GM12878 (cell line): ENCODE data around the gene STXBP3. TPM values are rescaled to one million over a fixed set of nuclear protein-coding genes. Genes with fewer than 3 reads are reported as not detected.

Source experiments
- ASH2L ChIP-seq: fragments of 300-600, 200-600 bp; sonication (generic); IDR thresholded peaks from 2 replicates; pipeline ENCODE4 v1.6.1; 2017; ENCODE audit warnings: low read depth, mild to moderate bottlenecking, borderline replicate concordance
- ATF2 ChIP-seq: IDR thresholded peaks from 2 replicates; pipeline ENCODE4 v1.6.1; 2012; ENCODE audit warnings: low read length, inconsistent platforms
- ATF3 ChIP-seq: IDR thresholded peaks from 2 replicates; pipeline ENCODE4 v1.6.1; 2011; ENCODE audit warnings: low read depth, mild to moderate bottlenecking, low read length, moderate library complexity, borderline replicate concordance; ENCODE audit errors: extremely low read depth
- HSF1 ChIP-seq: fragments of 150-350 bp; IDR thresholded peaks from 2 replicates; pipeline ENCODE4 v1.6.1; 2014; ENCODE audit warnings: mild to moderate bottlenecking, low read depth, low read length
- NR2C2 ChIP-seq: IDR thresholded peaks from 2 replicates; pipeline ENCODE4 v1.6.1; 2011; ENCODE audit warnings: borderline replicate concordance, low read depth; ENCODE audit not compliant: control insufficient read depth, insufficient read length
- polyA plus RNA-seq, 11 experiments: library from polyadenylated mRNA; depleted of rRNA in 4 of 11; unstranded in 6 of 11; stranded (reverse) in 5 of 11; fragments of >200 nt; fragmentation: Nextera tagmentation in 4 of 11; fragmentation: Illumina TruSeq in 1 of 11; extraction: Ambion mirVana in 4 of 11; extraction: Trizol in 1 of 11; gene quantifications; 1 replicate in 1 of 11; 2 replicates in 10 of 11; pipeline versions ENCODE4 v1.2.1 to v1.2.3, GENCODE V29; 2011 to 2016; ENCODE audit warnings: inconsistent platforms in 2 of 11, missing spikeins in 2 of 11, low read depth in 1 of 11
- total RNA-seq, 4 experiments: library from RNA; depleted of rRNA in 3 of 4; stranded (reverse); fragments of >200 nt in 3 of 4; fragmentation: Illumina TruSeq in 1 of 4; extraction: Trizol in 1 of 4; gene quantifications; 2 replicates each; pipeline versions ENCODE4 v1.2.1 to v1.2.3, GENCODE V29; 2013 to 2021

STXBP3 gene
- total and polyA plus RNA-seq, 10 of the 15 experiments (the other 5 are each of a cell fraction or from before 2014, with no cell fraction given): 19.6 to 35.1 (median 27.3) TPM

GRCh38 chr1:108858230-108858950, 111.9 kb downstream of the STXBP3 start (continued):
- TF ChIP-seq ATF2: no peak
- no peak for TF ChIP-seq ATF3
- TF ChIP-seq ASH2L: no peak
- TF ChIP-seq HSF1: no peak
- TF ChIP-seq NR2C2: no peak
- TF ChIP-seq, all 136 proteins: peak for 0

Other genes with a start within 250 kb of the STXBP3 start
- 14.3 and 16.7 TPM in 2 replicates for gene EEIG2, start 186.6 kb upstream of the STXBP3 start, total RNA-seq (2014; rRNA removed)
- gene EEIG2, start 186.6 kb upstream of the STXBP3 start, total RNA-seq (2014; rRNA removed; fragmentation: Illumina TruSeq; extraction: Trizol): 16.2 and 17.4 TPM in 2 replicates
- 16.2 and 17.2 TPM in 2 replicates for gene EEIG2, start 186.6 kb upstream of the STXBP3 start, total RNA-seq (2021)
- gene EEIG2, start 186.6 kb upstream of the STXBP3 start, polyA plus RNA-seq (2011; rRNA removed): 8.1 and 12.1 TPM in 2 replicates
- 12.3 and 19.1 TPM in 2 replicates for gene EEIG2, start 186.6 kb upstream of the STXBP3 start, polyA plus RNA-seq (2014; fragmentation: Illumina TruSeq; extraction: Trizol)
- gene EEIG2, start 186.6 kb upstream of the STXBP3 start, polyA plus RNA-seq (2014; fragmentation: Nextera tagmentation; extraction: Ambion mirVana): 1 to 10 TPM; 3.5 to 4.9 TPM
- gene EEIG2, start 186.6 kb upstream of the STXBP3 start, polyA plus RNA-seq (2014; rRNA removed): 8.0 and 11.5 TPM in 2 replicates
- gene EEIG2, start 186.6 kb upstream of the STXBP3 start, polyA plus RNA-seq (2016; fragmentation: Nextera tagmentation; extraction: Ambion mirVana): 1 to 10 TPM; 1.4 to 1.5 TPM
- gene HENMT1, start 85.6 kb upstream of the STXBP3 start, total RNA-seq (2014; rRNA removed): 8.1 and 9.0 TPM in 2 replicates
- gene HENMT1, start 85.6 kb upstream of the STXBP3 start, total RNA-seq (2014; rRNA removed; fragmentation: Illumina TruSeq; extraction: Trizol): 10.1 and 10.5 TPM in 2 replicates
- 6.0 and 8.3 TPM in 2 replicates for gene HENMT1, start 85.6 kb upstream of the STXBP3 start, total RNA-seq (2021)
- 4.4 and 7.3 TPM in 2 replicates for gene HENMT1, start 85.6 kb upstream of the STXBP3 start, polyA plus RNA-seq (2011; rRNA removed)
- 10.7 and 13.6 TPM in 2 replicates for gene HENMT1, start 85.6 kb upstream of the STXBP3 start, polyA plus RNA-seq (2014; fragmentation: Illumina TruSeq; extraction: Trizol)
- 10 to 100 TPM; 13.6 to 15.2 TPM for gene HENMT1, start 85.6 kb upstream of the STXBP3 start, polyA plus RNA-seq (2014; fragmentation: Nextera tagmentation; extraction: Ambion mirVana)
- gene HENMT1, start 85.6 kb upstream of the STXBP3 start, polyA plus RNA-seq (2014; rRNA removed): 7.1 and 8.7 TPM in 2 replicates
- 10 to 100 TPM; 13.0 to 15.6 TPM for gene HENMT1, start 85.6 kb upstream of the STXBP3 start, polyA plus RNA-seq (2016; fragmentation: Nextera tagmentation; extraction: Ambion mirVana)
- 35.6 and 37.8 TPM in 2 replicates for gene PRPF38B, start 54.4 kb upstream of the STXBP3 start, total RNA-seq (2014; rRNA removed)
- gene PRPF38B, start 54.4 kb upstream of the STXBP3 start, total RNA-seq (2014; rRNA removed; fragmentation: Illumina TruSeq; extraction: Trizol): 47.5 and 49.2 TPM in 2 replicates
- 37.2 and 40.7 TPM in 2 replicates for gene PRPF38B, start 54.4 kb upstream of the STXBP3 start, total RNA-seq (2021)
- 72.1 and 107 TPM in 2 replicates for gene PRPF38B, start 54.4 kb upstream of the STXBP3 start, polyA plus RNA-seq (2011; rRNA removed)
- 79.2 and 107 TPM in 2 replicates for gene PRPF38B, start 54.4 kb upstream of the STXBP3 start, polyA plus RNA-seq (2014; fragmentation: Illumina TruSeq; extraction: Trizol)
- 10 to 100 TPM; 32.9 to 37.9 TPM for gene PRPF38B, start 54.4 kb upstream of the STXBP3 start, polyA plus RNA-seq (2014; fragmentation: Nextera tagmentation; extraction: Ambion mirVana)
- gene PRPF38B, start 54.4 kb upstream of the STXBP3 start, polyA plus RNA-seq (2014; rRNA removed): 65.8 and 69.0 TPM in 2 replicates
- 10 to 100 TPM; 48.1 to 53.8 TPM for gene PRPF38B, start 54.4 kb upstream of the STXBP3 start, polyA plus RNA-seq (2016; fragmentation: Nextera tagmentation; extraction: Ambion mirVana)
- gene FNDC7, start 33.8 kb upstream of the STXBP3 start, total RNA-seq (2014; rRNA removed): not detected in 2 replicates
- gene FNDC7, start 33.8 kb upstream of the STXBP3 start, total RNA-seq (2014; rRNA removed; fragmentation: Illumina TruSeq; extraction: Trizol): not detected in 2 replicates
- not detected in 2 replicates for gene FNDC7, start 33.8 kb upstream of the STXBP3 start, total RNA-seq (2021)
- gene FNDC7, start 33.8 kb upstream of the STXBP3 start, polyA plus RNA-seq (2011; rRNA removed): not detected in 2 replicates
- 0.08 TPM in 1 of 2 replicates, not detected in the other for gene FNDC7, start 33.8 kb upstream of the STXBP3 start, polyA plus RNA-seq (2014; fragmentation: Illumina TruSeq; extraction: Trizol)
- not detected for gene FNDC7, start 33.8 kb upstream of the STXBP3 start, polyA plus RNA-seq (2014; fragmentation: Nextera tagmentation; extraction: Ambion mirVana)
- not detected in 2 replicates for gene FNDC7, start 33.8 kb upstream of the STXBP3 start, polyA plus RNA-seq (2014; rRNA removed)
- gene FNDC7, start 33.8 kb upstream of the STXBP3 start, polyA plus RNA-seq (2016; fragmentation: Nextera tagmentation; extraction: Ambion mirVana): not detected
- gene AKNAD1, start 110.4 kb downstream of the STXBP3 start, total RNA-seq (2014; rRNA removed): 0.33 TPM in 1 of 2 replicates, not detected in the other
- gene AKNAD1, start 110.4 kb downstream of the STXBP3 start, total RNA-seq (2014; rRNA removed; fragmentation: Illumina TruSeq; extraction: Trizol): not detected in 2 replicates
- gene AKNAD1, start 110.4 kb downstream of the STXBP3 start, total RNA-seq (2021): not detected in 2 replicates
- gene AKNAD1, start 110.4 kb downstream of the STXBP3 start, polyA plus RNA-seq (2011; rRNA removed): not detected in 2 replicates
- gene AKNAD1, start 110.4 kb downstream of the STXBP3 start, polyA plus RNA-seq (2014; fragmentation: Illumina TruSeq; extraction: Trizol): 0.10 and 1.4 TPM in 2 replicates
- gene AKNAD1, start 110.4 kb downstream of the STXBP3 start, polyA plus RNA-seq (2014; fragmentation: Nextera tagmentation; extraction: Ambion mirVana): under 1 TPM; 0.05 to 0.13 TPM
- gene AKNAD1, start 110.4 kb downstream of the STXBP3 start, polyA plus RNA-seq (2014; rRNA removed): 0.11 TPM in 1 of 2 replicates, not detected in the other
- not detected for gene AKNAD1, start 110.4 kb downstream of the STXBP3 start, polyA plus RNA-seq (2016; fragmentation: Nextera tagmentation; extraction: Ambion mirVana)
- gene GPSM2, start 130.3 kb downstream of the STXBP3 start, total RNA-seq (2014; rRNA removed): 19.1 and 19.6 TPM in 2 replicates
- gene GPSM2, start 130.3 kb downstream of the STXBP3 start, total RNA-seq (2014; rRNA removed; fragmentation: Illumina TruSeq; extraction: Trizol): 21.2 and 23.0 TPM in 2 replicates
- gene GPSM2, start 130.3 kb downstream of the STXBP3 start, total RNA-seq (2021): 14.8 and 19.2 TPM in 2 replicates
- 16.1 and 25.7 TPM in 2 replicates for gene GPSM2, start 130.3 kb downstream of the STXBP3 start, polyA plus RNA-seq (2011; rRNA removed)
- gene GPSM2, start 130.3 kb downstream of the STXBP3 start, polyA plus RNA-seq (2014; fragmentation: Illumina TruSeq; extraction: Trizol): 19.7 and 23.2 TPM in 2 replicates
- 1 to 10 TPM; 3.5 to 4.5 TPM for gene GPSM2, start 130.3 kb downstream of the STXBP3 start, polyA plus RNA-seq (2014; fragmentation: Nextera tagmentation; extraction: Ambion mirVana)
- 10.5 and 11.8 TPM in 2 replicates for gene GPSM2, start 130.3 kb downstream of the STXBP3 start, polyA plus RNA-seq (2014; rRNA removed)
- gene GPSM2, start 130.3 kb downstream of the STXBP3 start, polyA plus RNA-seq (2016; fragmentation: Nextera tagmentation; extraction: Ambion mirVana): 10 to 100 TPM; 20.5 to 21.2 TPM
- gene CLCC1, start 216.8 kb downstream of the STXBP3 start, total RNA-seq (2014; rRNA removed): 11.9 and 13.8 TPM in 2 replicates
- gene CLCC1, start 216.8 kb downstream of the STXBP3 start, total RNA-seq (2014; rRNA removed; fragmentation: Illumina TruSeq; extraction: Trizol): 16.0 and 16.8 TPM in 2 replicates
- gene CLCC1, start 216.8 kb downstream of the STXBP3 start, total RNA-seq (2021): 19.3 and 19.6 TPM in 2 replicates
- 25.8 and 39.4 TPM in 2 replicates for gene CLCC1, start 216.8 kb downstream of the STXBP3 start, polyA plus RNA-seq (2011; rRNA removed)
- 14.6 and 15.5 TPM in 2 replicates for gene CLCC1, start 216.8 kb downstream of the STXBP3 start, polyA plus RNA-seq (2014; fragmentation: Illumina TruSeq; extraction: Trizol)
- 10 to 100 TPM; 12.7 to 13.3 TPM for gene CLCC1, start 216.8 kb downstream of the STXBP3 start, polyA plus RNA-seq (2014; fragmentation: Nextera tagmentation; extraction: Ambion mirVana)
- gene CLCC1, start 216.8 kb downstream of the STXBP3 start, polyA plus RNA-seq (2014; rRNA removed): 15.5 TPM in 2 replicates
- 10 to 100 TPM; 21.6 to 22.3 TPM for gene CLCC1, start 216.8 kb downstream of the STXBP3 start, polyA plus RNA-seq (2016; fragmentation: Nextera tagmentation; extraction: Ambion mirVana)